ENCODE data around the gene PUSL1. TPM values are rescaled to one million over a fixed set of nuclear protein-coding genes. Genes with fewer than 3 reads are reported as not detected.

Gene PUSL1
- total RNA-seq, 6 experiments from 2014 or later: 5.6 to 21.6 (median 8.4) TPM

- TF ChIP-seq POLR2A (IDR thresholded peaks at IDR 0.05) (no peak), CTCF (IDR thresholded peaks at IDR 0.05) (no peak)
- Histone ChIP-seq H3K4me3 (no peak overlapping the region), H3K9me3 (no peaks in the 10 kb centered on the region), H3K4me1 (no peaks in the 10 kb centered on the region), H3K27ac (no peak overlapping the region), H3K27me3 (no peaks in the 10 kb centered on the region), H3K36me3 (no peaks in the 10 kb centered on the region)
- intact Hi-C loops (cut with DNase I): loop anchor here in 1 of 2 donors (10.0 kb wide), 1 partner anchor 54 kb away; the partner anchor contains the start of gene C1QTNF12
- ATAC-seq (peak in 1 of 4 donors; percentile 14), DNase-seq (no peak)
- WGBS (ENCODE audit: insufficient coverage, low coverage, low lambda C conversion rate, missing lambda C conversion rate): no CpG with 5 or more reads among the region's 30 CpGs
Observed at GRCh38 chr1:1298861-1299685, 9.3 kb upstream of the PUSL1 start.

- Histone ChIP-seq H3K4me1 (peaks cover 0 to 2% (median under 1%) of the 10 kb centered on the region in 4 donors), H3K4me3 (no peak overlapping the region), H3K27ac (no peak overlapping the region), H3K27me3 (no peaks in the 10 kb centered on the region), H3K9me3 (no peaks in the 10 kb centered on the region), H3K36me3 (no peaks in the 10 kb centered on the region)
- 93% methylated on average over 3 of the region's 22 CpGs for WGBS (ENCODE audit: insufficient coverage, low coverage, low lambda C conversion rate, missing lambda C conversion rate)
- TF ChIP-seq CTCF (IDR thresholded peaks at IDR 0.05) (peak in 2 of 4 donors; percentile 14 to 20), POLR2A (IDR thresholded peaks at IDR 0.05) (no peak)
- no peak for DNase-seq
- peak in 3 of 4 donors; percentile 8 to 28 (median 11) for ATAC-seq
- intact Hi-C loops (cut with DNase I): loop anchor here in 1 of 2 donors (10.0 kb wide), 1 partner anchor 55 kb away; the partner anchor contains the start of gene C1QTNF12
Observed at GRCh38 chr1:1299686-1300351, 8.6 kb upstream of the PUSL1 start.

- no peak for DNase-seq
Observed at GRCh38 chr1:1300352-1300739, 8.1 kb upstream of the PUSL1 start.

GRCh38 chr1:1302006-1302430, 6.4 kb upstream of the PUSL1 start:
- no peaks in the 10 kb centered on the region for H3K9me3 ChIP-seq
- ATAC-seq (no peak), DNase-seq (no peak)
- no peak overlapping the region for H3K27ac ChIP-seq
- TF ChIP-seq POLR2A (IDR thresholded peaks at IDR 0.05): no peak
- TF ChIP-seq CTCF (IDR thresholded peaks at IDR 0.05): peak; percentile 2 to 39 (median 30)
- H3K36me3 ChIP-seq: no peaks in the 10 kb centered on the region
- intact Hi-C loops (cut with DNase I): no loop called here
- no CpG with 5 or more reads among the region's 9 CpGs for WGBS (ENCODE audit: insufficient coverage, low coverage, low lambda C conversion rate, missing lambda C conversion rate)
- no peak overlapping the region for H3K4me3 ChIP-seq
- no peaks in the 10 kb centered on the region for H3K27me3 ChIP-seq
- H3K4me1 ChIP-seq: peaks cover 0 to 24% (median 15%) of the 10 kb centered on the region in 4 donors

More at GRCh38 chr1:1300352-1300739, 8.1 kb upstream of the PUSL1 start:
- intact Hi-C loops (cut with DNase I): no loop called here
- no peak overlapping the region for H3K27ac ChIP-seq
- H3K36me3 ChIP-seq: no peaks in the 10 kb centered on the region
- H3K9me3 ChIP-seq: no peaks in the 10 kb centered on the region
- peaks cover 0 to 7% (median 3%) of the 10 kb centered on the region in 4 donors for H3K4me1 ChIP-seq
- 84% methylated on average over 12 of the region's 12 CpGs for WGBS (ENCODE audit: insufficient coverage, low coverage, low lambda C conversion rate, missing lambda C conversion rate)
- no peak overlapping the region for H3K4me3 ChIP-seq
- no peak for ATAC-seq
- TF ChIP-seq CTCF (IDR thresholded peaks at IDR 0.05) (no peak), POLR2A (IDR thresholded peaks at IDR 0.05) (no peak)
- H3K27me3 ChIP-seq: no peaks in the 10 kb centered on the region

All from right lobe of liver (tissue), 6 donors.